Mononuclear cell (primary cell): ENCODE measurements around the gene VASH2. TPM values are rescaled to one million over a fixed set of nuclear protein-coding genes. Genes with fewer than 3 reads are reported as not detected.
"Not testable (repeated sequence)": the region's sequence is repeated elsewhere in the genome, so short reads cannot be mapped to it uniquely, and the experiment has no call there.

ENCODE experiments used
- H3K27me3 ChIP-seq: 2 replicates; pipeline ENCODE4 v1.6.0; 2011; ENCODE audit warnings: low read length, control low read depth; ENCODE audit not compliant: insufficient read depth
- H3K4me1 ChIP-seq: 2 replicates; pipeline ENCODE4 v1.5.1; 2011; ENCODE audit warnings: mild to moderate bottlenecking, low read length, control low read depth; ENCODE audit not compliant: insufficient read depth
- H3K4me3 ChIP-seq: 2 replicates; pipeline ENCODE4 v1.5.1; 2011; ENCODE audit warnings: mild to moderate bottlenecking, low read length, moderate library complexity
- H3K9me3 ChIP-seq: 2 replicates; pipeline ENCODE4 v1.5.1; 2011; ENCODE audit warnings: low read depth, mild to moderate bottlenecking, control low read depth, low read length
- total RNA-seq: library from RNA; depleted of rRNA; stranded (reverse); fragments of >200 nt; gene quantifications from one replicate; pipeline ENCODE4 v1.2.3, GENCODE V29; 2012

The VASH2 gene
- total RNA-seq, 1 donor: 0.10 TPM

DNA sequence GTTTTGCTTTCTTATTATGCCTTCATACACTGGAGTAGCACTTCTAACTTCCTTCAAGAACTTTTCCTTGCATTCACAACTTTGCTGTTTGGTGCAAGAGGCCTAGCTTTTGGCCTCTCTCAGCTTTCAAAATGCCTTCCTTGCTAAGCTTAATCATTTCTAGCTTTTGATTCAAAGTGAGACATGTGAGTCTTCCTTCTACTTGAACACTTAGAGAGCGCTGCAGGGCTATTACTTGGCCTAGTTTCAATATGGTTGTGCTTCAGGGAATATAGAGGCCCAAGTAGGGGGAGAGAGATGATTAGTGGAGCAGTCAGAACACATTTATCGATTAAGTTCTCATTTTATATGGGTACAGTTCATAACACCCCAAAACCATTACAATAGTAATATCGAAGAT is 52.9 kb downstream of the VASH2 start:
- H3K4me1 ChIP-seq: no peaks in the 10 kb centered on the region
- H3K27me3 ChIP-seq: no peaks in the 10 kb centered on the region
- no peaks in the 10 kb centered on the region for H3K9me3 ChIP-seq
- no peak overlapping the region for H3K4me3 ChIP-seq

DNA sequence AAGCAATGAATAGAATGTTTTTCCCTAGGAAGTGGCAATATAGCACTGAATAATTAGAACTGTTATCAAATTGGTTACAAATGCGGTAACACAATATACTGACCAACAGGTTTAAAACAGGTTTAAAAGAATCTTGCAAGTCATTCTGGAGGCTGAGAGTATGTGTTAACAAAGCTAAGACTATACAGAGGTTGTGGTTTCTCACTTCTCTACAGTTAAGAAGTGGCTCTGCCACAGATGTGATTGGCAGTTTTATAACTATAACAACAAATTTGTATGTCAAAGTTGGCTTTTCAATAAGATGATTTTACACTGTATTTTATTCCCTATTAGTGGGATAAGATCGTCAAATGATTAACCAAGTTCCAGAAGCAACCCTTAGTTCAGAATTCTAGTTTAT is 58.2 kb downstream of the VASH2 start:
- no peak overlapping the region for H3K4me3 ChIP-seq
- peaks cover 10% of the 10 kb centered on the region for H3K4me1 ChIP-seq
- H3K9me3 ChIP-seq: no peaks in the 10 kb centered on the region
- H3K27me3 ChIP-seq: no peaks in the 10 kb centered on the region

DNA sequence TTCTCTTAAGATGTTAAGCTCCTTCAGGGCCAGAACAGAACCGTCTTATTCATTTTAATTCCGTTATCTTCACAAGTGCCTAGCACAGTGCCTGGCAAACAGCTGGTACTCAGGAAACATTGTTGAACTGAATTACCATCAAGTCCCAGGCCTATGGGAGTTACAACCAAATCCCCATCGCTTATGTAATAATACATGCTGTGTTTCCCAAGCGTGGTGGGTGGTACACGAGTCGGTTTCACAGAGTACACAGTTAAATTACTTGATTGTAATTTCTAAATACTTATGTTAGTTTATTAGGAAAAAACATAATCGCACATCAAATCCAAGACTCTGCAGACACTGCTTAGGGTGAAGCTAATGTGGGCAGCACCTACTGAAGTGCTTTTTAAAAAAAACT is 64.3 kb downstream of the VASH2 start:
- Histone ChIP-seq H3K9me3 (no peaks in the 10 kb centered on the region), H3K27me3 (no peaks in the 10 kb centered on the region), H3K4me1 (peaks cover 22% of the 10 kb centered on the region), H3K4me3 (peak overlapping the region; percentile 68)

DNA sequence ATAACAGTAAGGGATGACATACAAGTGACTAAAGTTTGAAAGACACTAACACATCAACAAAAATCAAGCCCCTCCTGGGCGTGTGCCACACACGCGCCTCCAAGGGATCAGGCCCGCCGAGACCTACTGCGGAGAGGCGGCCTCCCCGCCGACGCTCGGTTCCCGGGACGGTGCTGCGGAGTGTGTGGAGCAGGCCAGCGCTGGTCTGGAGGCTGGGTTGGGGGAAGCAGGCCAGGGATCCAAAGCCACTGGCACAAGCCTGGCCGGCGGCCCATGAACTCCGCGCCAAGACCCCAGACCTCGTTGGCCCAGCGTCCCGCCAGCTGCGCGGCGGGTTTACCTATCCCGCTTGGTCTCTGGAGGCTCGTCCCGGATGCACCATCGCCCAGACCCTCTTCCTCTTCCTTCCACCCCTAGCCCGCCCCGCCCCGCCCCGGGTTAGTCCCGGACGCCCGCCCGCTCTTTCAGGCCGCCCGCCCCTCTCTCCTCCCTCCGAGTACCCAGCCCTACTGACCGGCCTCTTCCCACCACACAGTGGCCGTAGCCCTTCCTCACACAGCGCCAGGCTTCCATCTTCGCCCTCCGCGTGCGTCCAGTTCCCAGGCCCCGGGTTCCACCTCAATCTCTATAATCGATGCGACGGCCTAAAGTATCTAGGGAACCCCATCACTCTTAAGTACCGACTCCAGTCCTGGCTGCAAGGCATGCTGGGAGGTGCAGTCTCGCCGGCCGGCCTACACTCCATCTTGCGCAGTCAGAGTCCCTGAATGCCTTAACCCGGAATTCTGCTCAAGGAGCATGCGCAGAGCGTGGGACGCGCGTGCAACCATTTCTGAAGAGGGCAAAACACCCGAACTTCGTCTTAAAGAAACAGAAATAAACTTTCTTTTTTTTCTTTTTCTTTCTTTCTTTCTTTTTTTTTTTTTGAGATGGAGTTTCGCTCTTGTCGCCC is 65.0 kb downstream of the VASH2 start, which contains the start of gene ANGEL2:
ANGEL2 (minus strand) TSS at position 769 of the 952 bp plus-strand sequence; CDS start at position 573, 196 bp downstream.
- H3K9me3 ChIP-seq: no peaks in the 10 kb centered on the region
- H3K4me3 ChIP-seq: peak within 1 kb of the TSS; percentile 68
- peaks cover 22% of the 10 kb centered on the region for H3K4me1 ChIP-seq
- H3K27me3 ChIP-seq: no peaks in the 10 kb centered on the region

DNA sequence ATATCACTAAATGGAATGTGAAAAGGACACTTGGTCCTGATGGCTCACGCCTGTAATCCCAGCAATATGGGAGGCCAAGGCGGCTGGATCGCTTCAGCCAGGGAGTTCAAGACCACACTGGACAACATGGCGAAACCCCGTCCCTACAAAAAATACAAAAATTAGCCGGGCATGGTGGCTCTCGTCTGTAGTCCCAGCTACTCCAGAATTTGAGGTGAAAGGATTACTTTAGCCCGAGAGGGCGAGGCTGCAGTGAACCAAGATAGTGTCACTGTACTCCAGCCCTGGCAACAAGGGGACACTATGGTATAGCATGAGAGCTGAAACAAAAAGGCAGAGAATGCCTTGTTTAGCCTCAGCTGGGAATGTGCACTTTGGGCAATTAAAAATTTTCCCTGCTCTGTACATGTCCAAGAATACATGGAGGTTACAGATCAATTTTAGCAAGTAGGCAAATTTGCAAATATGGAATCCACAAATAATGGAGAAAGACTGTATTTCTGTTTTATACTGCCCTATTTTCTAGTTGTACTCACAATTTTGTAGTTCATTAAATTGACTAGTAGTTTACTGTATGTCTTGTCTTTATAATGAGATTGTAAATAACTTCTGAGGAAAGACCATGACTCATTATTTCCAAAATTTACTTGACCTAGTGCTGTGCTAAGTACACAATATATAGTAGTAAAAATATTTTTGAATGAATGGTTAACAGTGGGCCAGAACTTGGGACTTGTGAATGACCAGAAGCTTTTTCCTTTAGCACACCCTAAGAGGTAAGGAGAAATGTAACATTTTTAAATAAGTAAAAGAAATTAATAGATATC is 67.3 kb downstream of the VASH2 start:
- no peaks in the 10 kb centered on the region for H3K9me3 ChIP-seq
- H3K27me3 ChIP-seq: peaks cover 2% of the 10 kb centered on the region
- H3K4me1 ChIP-seq: peaks cover 22% of the 10 kb centered on the region
- H3K4me3 ChIP-seq: no peak overlapping the region

DNA sequence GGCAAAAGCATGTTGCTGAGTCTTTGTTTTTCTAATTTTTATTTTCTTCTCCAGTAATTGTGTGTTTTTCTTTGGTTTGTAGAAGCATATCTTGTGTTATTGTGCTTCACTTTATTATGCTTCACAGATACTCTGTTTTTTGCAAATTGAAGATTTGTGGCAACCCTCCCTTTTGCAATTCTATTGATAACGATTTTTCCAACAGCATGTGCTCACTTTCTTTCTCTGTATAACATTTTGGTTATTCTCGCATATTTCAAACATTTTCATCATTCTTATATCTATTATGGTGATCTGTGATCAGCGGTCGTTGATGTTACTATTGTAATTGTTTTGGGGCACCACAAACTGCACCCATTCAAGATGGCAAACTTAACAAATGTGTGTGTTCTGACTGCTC is 69.1 kb downstream of the VASH2 start:
- Histone ChIP-seq H3K4me3 (no peak overlapping the region), H3K4me1 (peaks cover 10% of the 10 kb centered on the region), H3K9me3 (no peaks in the 10 kb centered on the region), H3K27me3 (peaks cover 12% of the 10 kb centered on the region)

DNA sequence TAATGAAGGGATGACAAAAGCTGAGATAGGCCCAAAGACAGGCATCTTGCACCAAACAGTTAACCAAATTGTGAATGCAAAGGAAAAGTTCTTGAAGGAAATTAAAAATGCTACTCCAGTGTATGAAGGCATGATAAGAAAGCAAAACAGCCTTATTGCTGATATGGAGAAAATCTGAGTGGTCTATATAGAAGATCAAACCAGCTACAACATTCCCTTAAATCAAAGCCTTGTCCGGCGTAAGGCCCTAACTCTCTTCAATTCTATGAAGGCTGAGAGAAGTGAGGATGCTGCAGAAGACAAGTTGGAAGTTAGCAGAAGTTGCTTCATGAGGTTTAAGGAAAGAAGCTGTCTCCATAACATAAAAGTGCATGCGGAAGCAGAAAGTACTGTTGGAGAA is 69.7 kb downstream of the VASH2 start:
- Histone ChIP-seq H3K4me1 (peaks cover 6% of the 10 kb centered on the region), H3K9me3 (no peaks in the 10 kb centered on the region), H3K4me3 (no peak overlapping the region), H3K27me3 (peaks cover 12% of the 10 kb centered on the region)

DNA sequence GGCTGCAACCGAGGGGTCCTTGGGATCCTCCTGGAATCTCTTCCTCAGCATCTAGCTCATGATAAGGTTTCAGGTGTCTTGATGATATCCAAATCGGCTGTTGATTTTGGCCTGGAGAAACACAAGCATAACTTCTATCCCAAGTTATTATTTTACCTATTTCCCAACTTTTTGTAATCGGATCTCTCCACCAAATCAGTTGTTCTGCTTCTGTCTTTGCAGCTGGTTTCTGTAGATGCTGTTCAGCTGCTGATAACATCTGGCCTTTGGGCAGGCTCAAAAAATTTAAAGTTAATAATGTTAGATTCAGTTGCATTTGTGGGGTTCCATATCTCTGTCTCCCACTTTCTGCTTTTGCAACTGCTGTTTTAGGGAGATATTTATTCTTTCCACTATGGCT is 76.7 kb downstream of the VASH2 start:
- not testable (repeated sequence) for H3K9me3 ChIP-seq, H3K4me1 ChIP-seq, H3K4me3 ChIP-seq
- peaks cover 10% of the 10 kb centered on the region for H3K27me3 ChIP-seq

DNA sequence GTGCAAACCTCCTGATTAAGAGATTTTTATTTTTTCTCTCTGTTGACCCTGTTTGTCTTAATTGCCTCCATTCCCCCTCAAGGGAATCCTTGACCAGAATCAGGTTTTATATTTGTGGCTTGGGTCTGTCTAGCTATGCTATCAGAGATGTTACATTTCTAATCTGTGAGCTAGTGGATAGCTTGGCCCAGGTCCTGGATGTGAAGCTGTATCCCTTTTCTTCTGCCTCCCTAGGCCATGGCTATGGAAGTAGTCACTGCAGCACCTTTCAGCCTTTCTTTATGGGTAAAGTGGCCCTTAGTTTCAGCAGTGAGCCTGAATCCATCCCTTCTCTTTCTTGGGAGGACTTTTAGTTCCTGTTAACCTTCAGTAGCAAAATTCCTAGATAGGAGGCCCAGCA is 82.3 kb downstream of the VASH2 start:
- H3K4me1 ChIP-seq: no peaks in the 10 kb centered on the region
- no peak overlapping the region for H3K4me3 ChIP-seq
- no peaks in the 10 kb centered on the region for H3K9me3 ChIP-seq
- H3K27me3 ChIP-seq: peaks cover 6% of the 10 kb centered on the region

DNA sequence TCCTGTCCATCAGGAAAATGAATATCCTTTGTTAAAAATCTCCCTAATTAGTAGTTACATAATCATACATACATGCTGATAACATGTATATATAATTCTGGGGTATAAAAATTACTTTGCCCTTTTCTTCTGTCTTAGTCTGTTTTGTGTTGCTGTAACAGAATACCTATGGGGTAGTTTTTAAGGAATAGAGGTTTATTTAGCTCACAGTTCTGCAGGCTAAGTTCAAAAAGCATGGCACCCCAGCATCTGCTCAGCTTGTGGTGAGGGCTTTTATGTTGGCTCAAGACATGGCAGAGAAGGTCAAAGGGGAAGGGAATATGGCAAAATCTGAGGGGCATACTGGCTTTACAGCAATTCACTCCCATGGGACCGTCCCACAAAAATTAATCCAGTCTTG is 84.4 kb downstream of the VASH2 start:
- Histone ChIP-seq H3K9me3 (no peaks in the 10 kb centered on the region), H3K4me3 (no peak overlapping the region), H3K27me3 (peaks cover 6% of the 10 kb centered on the region), H3K4me1 (no peaks in the 10 kb centered on the region)

DNA sequence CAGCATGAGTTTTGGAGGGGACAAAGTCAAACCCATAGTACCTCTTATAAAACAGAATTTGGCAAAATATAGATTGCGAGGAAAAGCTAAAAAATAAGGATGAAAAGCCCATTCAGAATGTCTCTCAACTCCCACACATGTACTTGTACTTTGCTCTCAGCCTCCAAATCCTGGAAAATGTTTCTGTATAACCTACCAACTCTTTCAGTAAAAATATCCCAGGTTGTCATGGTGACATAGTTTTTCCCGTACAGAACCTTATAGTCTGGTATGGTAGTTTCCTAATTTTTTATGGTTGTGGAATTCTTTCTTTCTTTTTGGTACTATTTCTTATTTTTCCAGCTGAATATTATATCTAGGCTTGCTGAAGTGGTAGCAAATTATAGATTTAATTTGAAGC is 85.2 kb downstream of the VASH2 start:
- H3K9me3 ChIP-seq: no peaks in the 10 kb centered on the region
- peaks cover 6% of the 10 kb centered on the region for H3K27me3 ChIP-seq
- no peaks in the 10 kb centered on the region for H3K4me1 ChIP-seq
- no peak overlapping the region for H3K4me3 ChIP-seq

Other genes with a start within 250 kb of the VASH2 start
- 25.7 TPM for gene NSL1, start 158.8 kb upstream of the VASH2 start, total RNA-seq
- gene TATDN3, start 158.6 kb upstream of the VASH2 start, total RNA-seq: 15.7 TPM
- gene SPATA45, start 102.9 kb upstream of the VASH2 start, total RNA-seq: not detected
- 15.3 TPM for gene FLVCR1, start 92.3 kb upstream of the VASH2 start, total RNA-seq
- gene ANGEL2, start 65.3 kb downstream of the VASH2 start, total RNA-seq: 73.7 TPM
- gene RPS6KC1, start 100.7 kb downstream of the VASH2 start, total RNA-seq: 14.9 TPM